Mesendoderm (in vitro differentiated cells): ENCODE data around the gene SF3B6.

ENCODE experiments used
- DNase-seq: peaks from one replicate; pipeline ENCODE4 v3.0.0; 2013
- H2AK5ac ChIP-seq: 2 replicates; pipeline ENCODE4 v1.6.1; 2013; ENCODE audit warnings: low read length, inconsistent platforms
- H2BK120ac ChIP-seq: 2 replicates; pipeline ENCODE4 v1.6.1; 2013; ENCODE audit warnings: low read depth, mild to moderate bottlenecking, low read length, moderate library complexity, mixed read lengths
- H2BK15ac ChIP-seq: replicated peaks from 2 replicates; pipeline ENCODE4 v1.6.1; 2013; ENCODE audit warnings: low read depth, mild to moderate bottlenecking, moderate library complexity
- H2BK5ac ChIP-seq: 2 replicates; pipeline ENCODE4 v1.6.1; 2013; ENCODE audit warnings: low read length, inconsistent platforms
- H3K18ac ChIP-seq: 2 replicates; pipeline ENCODE4 v1.6.1; 2013; ENCODE audit warnings: mild to moderate bottlenecking, low read length, mixed read lengths
- H3K23ac ChIP-seq: one replicate; pipeline ENCODE4 v1.6.1; 2013; ENCODE audit warnings: low read length
- H3K27ac ChIP-seq: 2 replicates; pipeline ENCODE4 v1.5.1; 2013; ENCODE audit warnings: low read depth, mild to moderate bottlenecking, inconsistent platforms, low read length, moderate library complexity
- H3K27me3 ChIP-seq: 2 replicates; pipeline ENCODE4 v1.6.1; 2013; ENCODE audit warnings: low read length, control low read depth, mild to moderate bottlenecking, inconsistent platforms; ENCODE audit not compliant: insufficient read depth, poor library complexity
- H3K36me3 ChIP-seq: 2 replicates; pipeline ENCODE4 v1.6.1; 2013; ENCODE audit warnings: low read length, inconsistent platforms; ENCODE audit not compliant: control insufficient read depth, insufficient read depth
- H3K4ac ChIP-seq: one replicate; pipeline ENCODE4 v1.6.1; 2013; ENCODE audit warnings: low read depth, mild to moderate bottlenecking, low read length, moderate library complexity
- H3K4me1 ChIP-seq: 2 replicates; pipeline ENCODE4 v1.6.1; 2013; ENCODE audit warnings: low read depth, low read length, inconsistent platforms; ENCODE audit not compliant: control insufficient read depth
- H3K4me2 ChIP-seq: 2 replicates; pipeline ENCODE4 v1.6.1; 2013; ENCODE audit warnings: low read length
- H3K4me3 ChIP-seq: 2 replicates; pipeline ENCODE4 v1.5.1; 2013; ENCODE audit warnings: mild to moderate bottlenecking, low read length
- H3K56ac ChIP-seq: one replicate; pipeline ENCODE4 v1.6.1; 2013; ENCODE audit warnings: low read length
- H3K79me1 ChIP-seq: 2 replicates; pipeline ENCODE4 v1.6.1; 2013; ENCODE audit warnings: low read length, inconsistent platforms
- H3K79me2 ChIP-seq: 2 replicates; pipeline ENCODE4 v1.6.1; 2013; ENCODE audit warnings: mild to moderate bottlenecking, low read length; ENCODE audit not compliant: control insufficient read depth, insufficient read depth
- H3K9ac ChIP-seq: 2 replicates; pipeline ENCODE4 v1.6.1; 2013; ENCODE audit warnings: low read length, inconsistent platforms
- H4K5ac ChIP-seq: one replicate; pipeline ENCODE4 v1.6.1; 2013; ENCODE audit warnings: low read length
- H4K8ac ChIP-seq: one replicate; pipeline ENCODE4 v1.6.1; 2013; ENCODE audit warnings: low read depth, mild to moderate bottlenecking, control low read depth, low read length, moderate library complexity
- WGBS: extraction: QIAGEN DNeasy Blood & Tissue Kit; methylation state at CpG from one replicate; pipeline ENCODE4 v1.1.7; 2013; ENCODE audit warnings: low lambda C conversion rate, missing lambda C conversion rate; ENCODE audit not compliant: insufficient coverage; ENCODE audit errors: extremely low coverage; 5-methylcytosine and 5-hydroxymethylcytosine counted together

Gene SF3B6

GRCh38 chr2:24022324-24022974 is 53.7 kb downstream of the SF3B6 start:
- no peaks in the 10 kb centered on the region for H3K27me3 ChIP-seq
- H2BK15ac ChIP-seq: no peak overlapping the region
- H3K36me3 ChIP-seq: no peaks in the 10 kb centered on the region
- H2BK120ac ChIP-seq: no peak overlapping the region
- no peak overlapping the region for H3K4ac ChIP-seq
- H4K8ac ChIP-seq: no peak overlapping the region
- H3K27ac ChIP-seq: no peak overlapping the region
- no peak overlapping the region for H3K9ac ChIP-seq
- no peak overlapping the region for H3K4me3 ChIP-seq
- no peak for DNase-seq
- no peaks in the 10 kb centered on the region for H3K4me1 ChIP-seq
- no peak overlapping the region for H3K18ac ChIP-seq
- H3K79me1 ChIP-seq: no peaks in the 10 kb centered on the region
- no peak overlapping the region for H3K23ac ChIP-seq
- no peak overlapping the region for H4K5ac ChIP-seq
- no CpG with 5 or more reads among the region's 14 CpGs for WGBS
- H3K4me2 ChIP-seq: no peak overlapping the region
- no peaks in the 10 kb centered on the region for H3K79me2 ChIP-seq
- no peak overlapping the region for H2BK5ac ChIP-seq
- H2AK5ac ChIP-seq: no peak overlapping the region
- no peak overlapping the region for H3K56ac ChIP-seq

- H3K27ac ChIP-seq: no peak overlapping the region
- no CpG with 5 or more reads among the region's 19 CpGs for WGBS
Observed at GRCh38 chr2:24021122-24021998, 54.8 kb downstream of the SF3B6 start.

GRCh38 chr2:24020244-24020643 is 55.9 kb downstream of the SF3B6 start:
- DNase-seq: no peak
- Histone ChIP-seq H3K4me3 (no peak overlapping the region), H2BK120ac (no peak overlapping the region), H2AK5ac (no peak overlapping the region), H3K4me1 (no peaks in the 10 kb centered on the region), H3K4ac (no peak overlapping the region), H2BK15ac (no peak overlapping the region), H3K36me3 (no peaks in the 10 kb centered on the region), H3K79me1 (no peaks in the 10 kb centered on the region), H3K4me2 (no peak overlapping the region), H3K79me2 (no peaks in the 10 kb centered on the region), H3K9ac (no peak overlapping the region), H2BK5ac (no peak overlapping the region), H3K23ac (no peak overlapping the region), H3K18ac (no peak overlapping the region), H4K8ac (no peak overlapping the region), H3K56ac (no peak overlapping the region), H3K27ac (no peak overlapping the region), H3K27me3 (no peaks in the 10 kb centered on the region), H4K5ac (no peak overlapping the region)
- WGBS: no CpG with 5 or more reads among the region's 4 CpGs

More at GRCh38 chr2:24021122-24021998, 54.8 kb downstream of the SF3B6 start:
- Histone ChIP-seq H3K56ac (no peak overlapping the region), H3K36me3 (no peaks in the 10 kb centered on the region), H3K79me2 (no peaks in the 10 kb centered on the region), H4K5ac (no peak overlapping the region), H3K4me1 (no peaks in the 10 kb centered on the region), H3K23ac (no peak overlapping the region), H3K4ac (no peak overlapping the region), H2BK15ac (no peak overlapping the region), H3K4me2 (no peak overlapping the region), H3K27me3 (no peaks in the 10 kb centered on the region), H2BK5ac (no peak overlapping the region), H2BK120ac (no peak overlapping the region), H3K79me1 (no peaks in the 10 kb centered on the region), H3K4me3 (no peak overlapping the region), H3K18ac (no peak overlapping the region), H2AK5ac (no peak overlapping the region), H4K8ac (no peak overlapping the region), H3K9ac (no peak overlapping the region)
- DNase-seq: peak; percentile 68

GRCh38 chr2:24019729-24020128 is 56.4 kb downstream of the SF3B6 start:
- Histone ChIP-seq H3K27ac (no peak overlapping the region), H3K4me1 (no peaks in the 10 kb centered on the region), H3K79me2 (no peaks in the 10 kb centered on the region), H3K27me3 (no peaks in the 10 kb centered on the region), H3K56ac (no peak overlapping the region), H2AK5ac (no peak overlapping the region), H2BK5ac (no peak overlapping the region), H3K4ac (no peak overlapping the region), H3K9ac (no peak overlapping the region), H4K5ac (no peak overlapping the region), H3K23ac (no peak overlapping the region), H4K8ac (no peak overlapping the region), H3K4me3 (no peak overlapping the region), H3K36me3 (no peaks in the 10 kb centered on the region), H2BK15ac (no peak overlapping the region), H3K4me2 (no peak overlapping the region), H2BK120ac (no peak overlapping the region), H3K18ac (no peak overlapping the region), H3K79me1 (no peaks in the 10 kb centered on the region)
- WGBS: no CpG with 5 or more reads among the region's 5 CpGs
- no peak for DNase-seq

GRCh38 chr2:24018241-24018640 is 57.9 kb downstream of the SF3B6 start:
- Histone ChIP-seq H2AK5ac (no peak overlapping the region), H4K8ac (no peak overlapping the region), H3K36me3 (no peaks in the 10 kb centered on the region), H3K79me1 (no peaks in the 10 kb centered on the region), H2BK120ac (no peak overlapping the region), H3K9ac (no peak overlapping the region), H3K79me2 (no peaks in the 10 kb centered on the region), H3K56ac (no peak overlapping the region), H3K4me1 (no peaks in the 10 kb centered on the region), H3K4me3 (no peak overlapping the region), H2BK5ac (no peak overlapping the region), H3K4ac (no peak overlapping the region), H4K5ac (no peak overlapping the region), H3K18ac (no peak overlapping the region), H3K4me2 (no peak overlapping the region), H2BK15ac (no peak overlapping the region), H3K27ac (no peak overlapping the region), H3K23ac (no peak overlapping the region), H3K27me3 (no peaks in the 10 kb centered on the region)
- no peak for DNase-seq
- WGBS: no CpG with 5 or more reads among the region's 9 CpGs
